GM12891 (cell line): ENCODE measurements around the gene ANXA8L1.
"Not testable (repeated sequence)": the region's sequence is repeated elsewhere in the genome, so short reads cannot be mapped to it uniquely, and the experiment has no call there.

ENCODE experiments used
- POLR2A ChIP-seq: IDR thresholded peaks from 2 replicates; pipeline ENCODE4 v1.6.1; 2011; ENCODE audit warnings: low read depth, low read length, control low read depth
- POLR2AphosphoS5 ChIP-seq: IDR thresholded peaks from 2 replicates; pipeline ENCODE4 v1.6.1; 2011; ENCODE audit warnings: low read depth, low read length, control low read depth
- SPI1 ChIP-seq: IDR thresholded peaks from 2 replicates; pipeline ENCODE4 v1.6.1; 2011; ENCODE audit warnings: low read depth, low read length, control low read depth
- TAF1 ChIP-seq: IDR thresholded peaks from 2 replicates; pipeline ENCODE4 v1.6.1; 2011; ENCODE audit warnings: low read depth, low read length, control low read depth

- TF ChIP-seq POLR2A, POLR2AphosphoS5, SPI1, TAF1: not testable (repeated sequence)
Measured at GRCh38 chr10:46367666-46368240, 7.8 kb upstream of the ANXA8L1 start.
